Right lobe of liver (tissue), 6 donors: Measurements from ENCODE around the gene SLC50A1. TPM values are rescaled to one million over a fixed set of nuclear protein-coding genes. Genes with fewer than 3 reads are reported as not detected.
A peak's percentile ranks its signal among the peaks of the same experiment; 100 is the strongest.

ENCODE experiments used
- ATAC-seq, 4 donors: fragments of 200-7000 bp; cut with Tn5 transposase; one replicate each; pipeline ENCODE4 v1.9.1; 2020; ENCODE audit warnings: mild to moderate bottlenecking in 4 of 4, moderate library complexity in 4 of 4
- DNase-seq, 3 donors: peaks; one replicate each; pipeline ENCODE4 v3.0.0-alpha.2; 2020
- H3K27ac ChIP-seq, 3 donors: fragments of 200-600 bp; one replicate each; pipeline ENCODE4 v1.8.0; 2022
- H3K27me3 ChIP-seq, 2 donors: fragments of 200-600 bp; one replicate each; pipeline ENCODE4 v1.8.0; 2022
- H3K36me3 ChIP-seq, 4 donors: fragments of 200-600 bp; sonication (generic) in 1 of 4; one replicate each; pipeline versions ENCODE4 v1.5.1 to v1.8.0; 2017 to 2022; ENCODE audit warnings: control low read depth in 1 of 4
- H3K4me1 ChIP-seq, 4 donors: fragments of 200-600 bp; sonication (generic) in 1 of 4; one replicate each; pipeline versions ENCODE4 v1.5.1 to v1.8.0; 2017 to 2022; ENCODE audit warnings: control low read depth in 1 of 4
- H3K4me3 ChIP-seq, 3 donors: fragments of 200-600 bp; one replicate each; pipeline ENCODE4 v1.8.0; 2022
- H3K9me3 ChIP-seq, 4 donors: fragments of 200-600 bp; sonication (generic) in 1 of 4; one replicate each; pipeline versions ENCODE4 v1.5.1 to v1.8.0; 2017 to 2022; ENCODE audit warnings: control low read depth in 1 of 4
- POLR2A ChIP-seq: fragments of 450-650 bp; IDR thresholded peaks from one replicate; pipeline ENCODE4 v1.6.1; 2017; ENCODE audit warnings: antibody characterized with exemption, mild to moderate bottlenecking
- WGBS: methylation state at CpG from one replicate; pipeline ENCODE4 v1.1.6; 2018; ENCODE audit warnings: low coverage, low lambda C conversion rate; ENCODE audit not compliant: insufficient coverage; ENCODE audit errors: missing lambda C conversion rate; 5-methylcytosine and 5-hydroxymethylcytosine counted together
- intact Hi-C, 2 donors: fragments of 100-400 bp; cut with DNase I; formaldehyde crosslinking; loops; one replicate each; pipeline versions ENCODE4 v1.11.2 to v1.14.1; 2022
- total RNA-seq, 6 experiments: library from RNA; depleted of rRNA in 2 of 6; stranded (reverse); fragments of >200 nt in 2 of 6; fragmentation: NEBNext Ultra II Directional in 3 of 6; extraction: Animal tissue kit (Norgen Biotek cat#: 25700) in 3 of 6; gene quantifications; one replicate each; pipeline versions ENCODE4 v1.1.0 to v1.2.4, GENCODE V29; 2016 to 2023
- TF ChIP-seq, protein P1 (sequence below), 4 donors: fragments of 200-600 bp in 3 of 4; fragments of 450-650 bp in 1 of 4; IDR thresholded peaks; one replicate each; pipeline versions ENCODE4 v1.5.1 to v1.8.0; 2016 to 2022; ENCODE audit warnings: antibody characterized with exemption in 4 of 4, mild to moderate bottlenecking in 2 of 4
- donor health status: DM: no; HTN: yes; CAD: no.
- donor health status: DM: no; HTN: no; CAD: no.
- donor health status: DM: no; HTN: no; CAD: no.
- donor health status: DM: no; HTN: yes; CAD: no.
- donor health status: DM: no; HTN: yes; CAD: no.

The SLC50A1 gene
- total RNA-seq, 6 experiments from 2014 or later = 16.2 to 28.1 (median 24.4) TPM

DNA sequence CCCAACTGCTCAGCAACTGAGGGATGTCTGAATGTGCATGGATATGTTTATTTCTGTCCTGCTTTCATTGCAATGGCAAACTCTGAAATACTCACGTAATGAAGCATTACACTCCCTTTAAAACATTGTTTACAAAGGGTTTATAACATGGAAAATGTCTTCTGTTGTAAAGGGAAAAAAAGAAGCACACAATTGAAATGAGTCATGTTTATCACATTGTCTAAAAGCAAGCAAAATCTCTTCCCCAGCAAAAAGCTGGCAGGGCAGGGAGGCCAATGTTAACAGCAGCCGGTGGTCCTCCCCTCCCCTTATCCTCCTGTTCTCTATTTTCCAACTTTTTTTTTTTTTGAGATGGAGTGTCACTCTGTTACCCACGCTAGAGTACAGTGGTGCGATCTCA lies 11.9 kb upstream of the SLC50A1 start:
- ATAC-seq = no peak
- no peak for TF ChIP-seq POLR2A
- TF ChIP-seq, protein P1, sequence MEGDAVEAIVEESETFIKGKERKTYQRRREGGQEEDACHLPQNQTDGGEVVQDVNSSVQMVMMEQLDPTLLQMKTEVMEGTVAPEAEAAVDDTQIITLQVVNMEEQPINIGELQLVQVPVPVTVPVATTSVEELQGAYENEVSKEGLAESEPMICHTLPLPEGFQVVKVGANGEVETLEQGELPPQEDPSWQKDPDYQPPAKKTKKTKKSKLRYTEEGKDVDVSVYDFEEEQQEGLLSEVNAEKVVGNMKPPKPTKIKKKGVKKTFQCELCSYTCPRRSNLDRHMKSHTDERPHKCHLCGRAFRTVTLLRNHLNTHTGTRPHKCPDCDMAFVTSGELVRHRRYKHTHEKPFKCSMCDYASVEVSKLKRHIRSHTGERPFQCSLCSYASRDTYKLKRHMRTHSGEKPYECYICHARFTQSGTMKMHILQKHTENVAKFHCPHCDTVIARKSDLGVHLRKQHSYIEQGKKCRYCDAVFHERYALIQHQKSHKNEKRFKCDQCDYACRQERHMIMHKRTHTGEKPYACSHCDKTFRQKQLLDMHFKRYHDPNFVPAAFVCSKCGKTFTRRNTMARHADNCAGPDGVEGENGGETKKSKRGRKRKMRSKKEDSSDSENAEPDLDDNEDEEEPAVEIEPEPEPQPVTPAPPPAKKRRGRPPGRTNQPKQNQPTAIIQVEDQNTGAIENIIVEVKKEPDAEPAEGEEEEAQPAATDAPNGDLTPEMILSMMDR (IDR thresholded peaks at IDR 0.05) = no peak
- Histone ChIP-seq H3K27me3 (no peaks in the 10 kb centered on the region), H3K9me3 (no peaks in the 10 kb centered on the region), H3K4me1 (peaks cover 0 to 24% (median 8%) of the 10 kb centered on the region in 4 donors), H3K27ac (peak overlapping the region; percentile 97 to 100 (median 99)), H3K36me3 (peaks cover 0 to 3% (median 0%) of the 10 kb centered on the region in 4 donors), H3K4me3 (no peak overlapping the region)
- 73% methylated on average over 4 of the region's 4 CpGs for WGBS
- intact Hi-C loops = no loop called here
- DNase-seq = no peak

DNA sequence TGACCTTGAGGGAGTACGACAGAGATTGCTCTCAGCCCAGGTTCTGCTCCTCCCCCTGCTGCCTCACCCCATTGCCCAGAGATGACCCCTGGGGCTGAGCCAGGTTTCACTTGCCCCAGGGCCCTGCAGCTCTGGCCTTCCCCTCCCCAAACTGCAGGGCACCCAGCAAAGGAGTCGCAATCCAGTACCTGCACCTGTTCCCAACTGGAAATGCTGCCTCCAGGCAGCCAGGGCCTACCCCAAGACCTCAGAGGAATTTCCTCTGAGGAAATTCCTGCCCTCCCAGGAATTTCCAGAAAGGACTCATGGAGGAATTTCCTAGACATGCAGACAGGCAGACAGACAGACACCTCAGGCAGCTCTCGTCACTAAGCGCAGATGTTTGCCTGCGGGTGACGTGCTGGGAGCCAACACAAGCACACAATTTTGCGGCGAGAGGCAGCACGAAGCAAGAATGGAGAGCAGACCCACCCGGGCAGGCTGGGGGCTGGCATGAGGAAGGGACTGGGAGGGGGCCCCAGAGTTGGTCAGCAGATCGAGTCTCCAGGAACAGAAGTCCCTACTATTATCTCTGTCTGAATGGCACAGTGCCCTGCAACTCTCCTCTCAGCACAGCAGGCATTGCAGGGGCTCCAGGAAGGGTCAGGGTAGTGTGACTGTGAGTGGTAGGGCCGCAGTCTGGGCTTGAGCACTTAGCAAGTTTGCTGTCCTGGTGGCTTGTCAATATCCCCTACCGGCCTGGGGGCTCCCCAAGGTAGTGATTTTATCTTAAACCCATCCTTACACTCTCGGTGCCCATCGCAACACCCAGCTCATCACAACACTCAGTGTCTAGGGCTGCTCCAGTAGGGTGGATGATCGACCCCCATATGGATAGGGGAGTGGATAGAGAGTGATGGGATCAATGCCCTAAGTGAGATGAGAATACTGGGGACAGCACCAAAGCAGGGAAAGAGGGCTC lies 10.9 kb upstream of the SLC50A1 start:
- DNase-seq (peak; percentile 86 to 94 (median 91)), ATAC-seq (peak; percentile 21 to 37 (median 32))
- Histone ChIP-seq H3K4me3 (peak overlapping the region in 2 of 3 donors; percentile 84 to 96), H3K9me3 (no peaks in the 10 kb centered on the region), H3K36me3 (peaks cover 0 to 12% (median 2%) of the 10 kb centered on the region in 4 donors), H3K27me3 (no peaks in the 10 kb centered on the region), H3K4me1 (peaks cover 0 to 24% (median 8%) of the 10 kb centered on the region in 4 donors), H3K27ac (peak overlapping the region; percentile 97 to 100 (median 99))
- 31% methylated on average over 2 of the region's 16 CpGs for WGBS
- intact Hi-C loops = no loop called here
- TF ChIP-seq, protein P1 (IDR thresholded peaks at IDR 0.05) = peak in 1 of 4 donors; percentile 13
- peak; percentile 34 for TF ChIP-seq POLR2A

DNA sequence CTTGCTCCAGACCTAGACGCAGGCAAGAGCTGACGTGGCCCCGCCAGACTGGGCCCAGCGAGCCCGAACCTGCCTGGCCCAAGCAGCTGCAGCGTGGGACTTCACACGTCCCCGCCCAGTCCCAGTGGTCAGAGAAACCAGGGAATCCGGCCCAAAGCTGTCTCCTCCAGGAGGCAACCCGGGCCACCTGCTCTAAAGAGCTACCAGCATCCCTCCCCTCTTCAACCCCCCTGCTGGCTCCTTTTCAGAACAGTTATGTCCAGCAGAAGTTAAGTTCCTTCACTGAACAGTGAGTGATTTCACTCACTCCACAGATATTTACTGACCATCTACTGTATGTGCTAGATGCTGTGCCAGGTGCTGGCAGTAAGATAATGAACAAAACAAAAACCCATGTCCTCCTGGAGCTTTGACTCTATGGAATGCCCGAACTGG lies 10.1 kb upstream of the SLC50A1 start:
- WGBS = no CpG with 5 or more reads among the region's 11 CpGs
- H3K27ac ChIP-seq = peak overlapping the region; percentile 97 to 100 (median 99)
- H3K36me3 ChIP-seq = peaks cover 0 to 17% (median 5%) of the 10 kb centered on the region in 4 donors
- peak; percentile 68 to 71 (median 68) for DNase-seq
- intact Hi-C loops = no loop called here
- TF ChIP-seq, protein P1 (IDR thresholded peaks at IDR 0.05) = peak in 1 of 4 donors; percentile 11
- no peak for TF ChIP-seq POLR2A
- H3K27me3 ChIP-seq = no peaks in the 10 kb centered on the region
- ATAC-seq = peak in 3 of 4 donors; percentile 0 to 1 (median 1)
- H3K4me1 ChIP-seq = peaks cover 0 to 24% (median 8%) of the 10 kb centered on the region in 4 donors
- peak overlapping the region in 2 of 3 donors; percentile 84 to 96 for H3K4me3 ChIP-seq
- H3K9me3 ChIP-seq = no peaks in the 10 kb centered on the region

DNA sequence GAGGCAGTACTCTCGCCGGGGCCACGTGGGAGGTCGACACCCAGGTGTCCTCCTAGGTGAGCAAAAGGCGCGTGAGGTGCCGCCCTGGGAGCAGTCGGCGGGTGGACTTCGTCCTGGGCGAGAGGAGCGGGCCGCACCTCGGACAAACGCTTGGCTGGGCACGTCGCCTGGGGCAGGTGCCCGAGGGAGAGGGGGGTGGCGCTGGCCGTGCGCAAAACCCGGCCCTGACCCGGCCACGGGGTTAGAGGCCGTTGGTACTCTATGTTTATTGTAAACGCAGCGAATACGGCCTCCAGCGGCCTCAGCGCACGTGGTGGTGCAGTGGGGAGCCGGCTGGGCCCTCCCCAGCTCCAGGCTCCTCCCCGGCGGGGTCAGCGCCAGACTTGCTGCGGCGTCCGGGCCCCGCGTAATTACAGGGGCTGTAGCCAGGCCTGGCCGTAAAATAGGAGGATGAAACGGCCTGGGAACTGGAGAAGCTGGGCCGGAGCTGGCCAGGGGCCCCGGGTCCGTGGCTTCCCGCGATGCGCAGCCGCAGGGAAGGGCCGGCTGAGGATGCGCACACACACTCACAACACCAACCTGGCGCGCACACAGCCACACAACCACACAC lies 9.6 kb upstream of the SLC50A1 start:
- peak; percentile 97 to 98 (median 98) for DNase-seq
- WGBS = 23% methylated on average over 12 of the region's 53 CpGs
- TF ChIP-seq, protein P1 (IDR thresholded peaks at IDR 0.05) = no peak
- peak; percentile 75 for TF ChIP-seq POLR2A
- Histone ChIP-seq H3K27ac (peak overlapping the region; percentile 97 to 100 (median 99)), H3K4me1 (peaks cover 0 to 27% (median 8%) of the 10 kb centered on the region in 4 donors), H3K36me3 (peaks cover 0 to 22% (median 8%) of the 10 kb centered on the region in 4 donors), H3K4me3 (peak overlapping the region; percentile 84 to 96 (median 95)), H3K9me3 (no peaks in the 10 kb centered on the region), H3K27me3 (no peaks in the 10 kb centered on the region)
- ATAC-seq = peak; percentile 52 to 73 (median 63)
- intact Hi-C loops = loop anchor here in 1 of 2 donors (2.0 kb wide), 1 partner anchor 21 kb away; no protein-coding TSS in a partner anchor
